Naive thymus-derived CD4-positive, alpha-beta T cell (primary cell): ENCODE measurements around the gene TH. TPM values are rescaled to one million over a fixed set of nuclear protein-coding genes. Genes with fewer than 3 reads are reported as not detected.
A peak's percentile ranks its signal among the peaks of the same experiment; 100 is the strongest.

ENCODE experiments used
- ATAC-seq: fragments of 150-1000 bp; cut with Tn5 transposase; 2 replicates; pipeline ENCODE4 v1.10.0; 2021; ENCODE audit warnings: mild to moderate bottlenecking, moderate library complexity
- CTCF ChIA-PET: fragments of 350-600 bp; sonication (Branson Sonifier 250); formaldehyde crosslinking; loops from one replicate; lab custom pipeline; 2021; ENCODE audit warnings: antibody characterized with exemption; lab: Charles Lee
- POLR2A ChIA-PET: fragments of 350-600 bp; sonication (Branson Sonifier 250); formaldehyde crosslinking; loops from one replicate; lab custom pipeline; 2021; ENCODE audit warnings: antibody characterized with exemption, inconsistent platforms; lab: Charles Lee
- DNase-seq, 9 donors: peaks; one replicate each; pipeline versions ENCODE4 v3.0.0 to v3.0.0-alpha.2; 2020 to 2022; ENCODE audit warnings: mixed read lengths in 1 of 9
- H3K27ac ChIP-seq: one replicate; pipeline ENCODE4 v1.7.0; 2013; ENCODE audit warnings: mild to moderate bottlenecking, low read depth, low read length, moderate library complexity
- H3K27me3 ChIP-seq, 2 donors: one replicate each; pipeline ENCODE4 v1.7.0; 2013; ENCODE audit warnings: low read length in 2 of 2, mild to moderate bottlenecking in 2 of 2, moderate library complexity in 2 of 2; ENCODE audit not compliant: control insufficient read depth in 2 of 2, insufficient read depth in 2 of 2
- H3K36me3 ChIP-seq, 3 experiments: 1 replicate in 2 of 3; 2 replicates in 1 of 3; pipeline ENCODE4 v1.7.0; 2013; ENCODE audit warnings: low read length in 3 of 3, mild to moderate bottlenecking in 3 of 3, moderate library complexity in 1 of 3; ENCODE audit not compliant: insufficient read depth in 3 of 3, control insufficient read depth in 2 of 3
- H3K4me1 ChIP-seq, 2 donors: one replicate each; pipeline ENCODE4 v1.7.0; 2013; ENCODE audit warnings: low read length in 2 of 2, mild to moderate bottlenecking in 2 of 2, moderate library complexity in 1 of 2; ENCODE audit not compliant: control insufficient read depth in 2 of 2, insufficient read depth in 2 of 2
- H3K4me3 ChIP-seq: 2 replicates; pipeline ENCODE4 v1.7.0; 2013; ENCODE audit warnings: mild to moderate bottlenecking, low read length
- H3K9me3 ChIP-seq, 3 experiments: 1 replicate in 2 of 3; 2 replicates in 1 of 3; pipeline ENCODE4 v1.7.0; 2013; ENCODE audit warnings: low read length in 3 of 3; ENCODE audit not compliant: control insufficient read depth in 2 of 3
- H3K27ac Mint-ChIP-seq, 9 donors: one replicate each; pipeline ENCODE4 v1.8.0; 2020 to 2022; ENCODE audit warnings: mixed read lengths in 9 of 9, mild to moderate bottlenecking in 8 of 9, moderate library complexity in 5 of 9, inconsistent platforms in 2 of 9
- H3K27me3 Mint-ChIP-seq, 5 donors: one replicate each; pipeline ENCODE4 v1.8.0; 2021 to 2022; ENCODE audit warnings: mixed read lengths in 5 of 5, mild to moderate bottlenecking in 1 of 5
- H3K36me3 Mint-ChIP-seq, 5 donors: one replicate each; pipeline ENCODE4 v1.8.0; 2020 to 2022; ENCODE audit warnings: mixed read lengths in 5 of 5, mild to moderate bottlenecking in 3 of 5, inconsistent platforms in 1 of 5
- H3K4me1 Mint-ChIP-seq, 7 donors: one replicate each; pipeline ENCODE4 v1.8.0; 2020 to 2022; ENCODE audit warnings: mixed read lengths in 7 of 7, mild to moderate bottlenecking in 3 of 7, inconsistent platforms in 1 of 7
- H3K4me3 Mint-ChIP-seq, 10 donors: one replicate each; pipeline ENCODE4 v1.8.0; 2020 to 2022; ENCODE audit warnings: mild to moderate bottlenecking in 10 of 10, mixed read lengths in 10 of 10, moderate library complexity in 6 of 10, inconsistent platforms in 2 of 10
- H3K9me3 Mint-ChIP-seq, 11 donors: one replicate each; pipeline ENCODE4 v1.8.0; 2020 to 2022; ENCODE audit warnings: mixed read lengths in 11 of 11, mild to moderate bottlenecking in 4 of 11, inconsistent platforms in 1 of 11, moderate library complexity in 1 of 11
- intact Hi-C, 2 donors: fragments of 100-400 bp; cut with micrococcal nuclease; formaldehyde crosslinking; loops; one replicate each; pipeline ENCODE4 v1.15.1; 2023
- polyA plus RNA-seq, 2 donors: library from polyadenylated mRNA; unstranded; fragments of 300-500 nt; fragmentation: Illumina TruSeq; gene quantifications; one replicate each; pipeline ENCODE4 v1.2.3, GENCODE V29; 2021
- total RNA-seq, 6 experiments: library from RNA in 5 of 6; stranded (reverse) in 5 of 6; gene quantifications; 1 replicate in 5 of 6; 2 replicates in 1 of 6; pipeline ENCODE4 v1.2.3 and lab custom pipeline; 2021 to 2026

Gene TH
- total and polyA plus RNA-seq, 7 experiments from 2014 or later: not detected

DNA sequence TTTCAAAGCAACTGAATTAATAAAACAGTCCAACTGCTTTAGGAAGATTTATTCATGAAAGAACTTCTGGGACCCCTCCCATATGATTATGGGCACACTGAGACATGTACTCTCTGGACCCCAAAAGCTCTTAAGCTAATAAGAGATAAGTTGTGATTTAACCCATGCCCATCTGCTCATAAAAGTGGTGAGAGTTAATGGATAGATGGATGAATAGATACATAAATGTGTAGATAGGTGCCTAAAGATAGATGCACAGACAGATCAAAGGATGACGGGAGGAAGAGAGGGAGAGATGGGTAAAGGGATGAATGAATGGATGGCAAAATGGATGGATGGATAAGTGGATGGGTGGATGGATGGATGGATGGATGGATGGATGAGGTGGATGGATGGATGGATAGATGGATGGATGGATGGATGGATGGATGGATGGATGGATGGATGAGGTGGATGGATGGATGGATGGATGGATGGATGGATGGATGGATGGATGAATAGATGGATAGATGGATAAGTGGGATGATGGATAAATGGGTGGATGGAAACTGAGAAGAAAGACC, 29.4 kb upstream of the TH start:
- POLR2A ChIA-PET: no interaction called here
- CTCF ChIA-PET: interaction anchor here (2.0 kb wide), 1 partner anchor 220 kb away, joined by 10 read pairs; no protein-coding TSS in a partner anchor
- no peak overlapping the region for H3K4me3 ChIP-seq
- Mint-ChIP-seq H3K27ac (no peak overlapping the region), H3K4me1 (peaks cover 4 to 14% (median 11%) of the 10 kb centered on the region in 7 donors), H3K4me3 (no peak overlapping the region), H3K9me3 (peaks cover 0 to 10% (median 2%) of the 10 kb centered on the region in 11 donors), H3K27me3 (peaks cover 3 to 12% (median 11%) of the 10 kb centered on the region in 5 donors), H3K36me3 (peaks cover 0 to 9% (median 0%) of the 10 kb centered on the region in 5 donors)
- no peak for DNase-seq
- H3K4me1 ChIP-seq: peaks cover 0 to 4% of the 10 kb centered on the region in 2 donors
- intact Hi-C loops: no loop called here
- H3K36me3 ChIP-seq: no peaks in the 10 kb centered on the region
- H3K9me3 ChIP-seq: no peaks in the 10 kb centered on the region
- ATAC-seq: no peak
- H3K27me3 ChIP-seq: no peaks in the 10 kb centered on the region
- no peak overlapping the region for H3K27ac ChIP-seq

- no peak for ATAC-seq
- intact Hi-C loops: no loop called here
- CTCF ChIA-PET: interaction anchor here (1.0 to 2.0 kb wide), 3 partner anchors 105 to 221 kb away, joined by 4 to 10 read pairs (median 4); no protein-coding TSS in a partner anchor
- POLR2A ChIA-PET: no interaction called here
- no peak for DNase-seq
- Mint-ChIP-seq H3K4me1 (peaks cover 4 to 16% (median 12%) of the 10 kb centered on the region in 7 donors), H3K27me3 (peaks cover 4 to 13% (median 12%) of the 10 kb centered on the region in 5 donors), H3K9me3 (peaks cover 0 to 10% (median 2%) of the 10 kb centered on the region in 11 donors), H3K27ac (peak overlapping the region in 1 of 9 donors; percentile 26), H3K4me3 (no peak overlapping the region), H3K36me3 (peaks cover 0 to 9% (median 0%) of the 10 kb centered on the region in 5 donors)
- no peaks in the 10 kb centered on the region for H3K27me3 ChIP-seq
- H3K4me3 ChIP-seq: no peak overlapping the region
- no peaks in the 10 kb centered on the region for H3K9me3 ChIP-seq
- H3K4me1 ChIP-seq: peaks cover 0 to 4% of the 10 kb centered on the region in 2 donors
- H3K36me3 ChIP-seq: no peaks in the 10 kb centered on the region
- H3K27ac ChIP-seq: no peak overlapping the region
These were observed 28.9 kb upstream of the TH start for GRCh38 chr11:2200536-2200935.

DNA sequence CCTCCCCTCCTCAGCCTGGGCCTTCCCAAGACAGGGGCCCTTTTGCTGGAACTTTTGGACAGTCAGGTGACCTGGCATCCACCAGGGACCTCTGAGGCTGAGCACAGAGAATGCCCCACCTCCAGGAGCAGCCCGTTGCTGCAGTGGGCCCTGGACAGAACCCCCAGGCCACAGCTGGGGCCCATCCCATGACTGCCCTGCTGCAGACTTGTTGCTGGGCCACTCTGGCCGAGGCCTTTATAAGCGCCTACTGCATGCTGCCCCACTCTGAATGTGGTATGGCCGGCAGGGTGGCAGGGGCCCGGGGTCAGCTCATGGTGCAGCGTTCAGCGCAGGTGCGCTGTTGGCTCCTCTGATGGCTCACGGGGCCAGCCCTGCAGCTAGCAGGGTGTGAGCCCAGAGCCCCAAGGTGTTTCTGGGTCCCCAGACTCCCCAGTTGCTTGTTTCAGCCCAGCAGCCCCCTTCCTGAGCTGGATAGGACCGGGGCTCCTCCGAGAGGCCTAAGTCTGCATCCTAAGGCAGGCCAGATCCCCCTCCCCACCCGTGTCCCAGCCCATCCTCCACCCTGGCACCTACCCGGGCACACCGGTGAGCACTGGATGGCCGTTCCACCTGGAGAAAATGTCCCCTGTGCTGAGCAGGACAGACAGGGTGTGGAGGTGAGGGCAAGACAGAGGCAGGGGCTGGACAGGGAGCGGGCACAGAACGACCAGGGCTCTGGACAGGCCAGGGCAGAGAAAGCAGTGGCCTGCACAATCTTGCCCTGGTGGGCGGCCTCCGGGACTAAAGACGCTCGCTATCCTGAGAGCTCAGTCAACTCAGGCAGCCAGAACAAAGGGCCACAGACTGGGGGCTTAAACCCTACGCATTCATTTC, 28.1 kb upstream of the TH start:
- POLR2A ChIA-PET: no interaction called here
- H3K9me3 Mint-ChIP-seq: peaks cover 0 to 10% (median 2%) of the 10 kb centered on the region in 11 donors
- no peaks in the 10 kb centered on the region for H3K9me3 ChIP-seq
- no peak for DNase-seq
- no peak overlapping the region for H3K4me3 ChIP-seq
- CTCF ChIA-PET: interaction anchor here (1.0 to 2.1 kb wide), 4 partner anchors 106 to 221 kb away, joined by 4 to 16 read pairs (median 7); no protein-coding TSS in a partner anchor
- H3K27me3 ChIP-seq: no peaks in the 10 kb centered on the region
- H3K27ac Mint-ChIP-seq: no peak overlapping the region
- ATAC-seq: no peak
- H3K27me3 Mint-ChIP-seq: peaks cover 4 to 13% (median 12%) of the 10 kb centered on the region in 5 donors
- H3K4me1 Mint-ChIP-seq: peaks cover 4 to 16% (median 12%) of the 10 kb centered on the region in 7 donors
- H3K36me3 ChIP-seq: no peaks in the 10 kb centered on the region
- intact Hi-C loops: loop anchor here (5.0 kb wide), 2 partner anchors 43 to 333 kb away; no protein-coding TSS in a partner anchor
- no peak overlapping the region for H3K27ac ChIP-seq
- H3K4me1 ChIP-seq: peaks cover 0 to 4% of the 10 kb centered on the region in 2 donors
- H3K4me3 Mint-ChIP-seq: no peak overlapping the region
- H3K36me3 Mint-ChIP-seq: peaks cover 0 to 9% (median 0%) of the 10 kb centered on the region in 5 donors

DNA sequence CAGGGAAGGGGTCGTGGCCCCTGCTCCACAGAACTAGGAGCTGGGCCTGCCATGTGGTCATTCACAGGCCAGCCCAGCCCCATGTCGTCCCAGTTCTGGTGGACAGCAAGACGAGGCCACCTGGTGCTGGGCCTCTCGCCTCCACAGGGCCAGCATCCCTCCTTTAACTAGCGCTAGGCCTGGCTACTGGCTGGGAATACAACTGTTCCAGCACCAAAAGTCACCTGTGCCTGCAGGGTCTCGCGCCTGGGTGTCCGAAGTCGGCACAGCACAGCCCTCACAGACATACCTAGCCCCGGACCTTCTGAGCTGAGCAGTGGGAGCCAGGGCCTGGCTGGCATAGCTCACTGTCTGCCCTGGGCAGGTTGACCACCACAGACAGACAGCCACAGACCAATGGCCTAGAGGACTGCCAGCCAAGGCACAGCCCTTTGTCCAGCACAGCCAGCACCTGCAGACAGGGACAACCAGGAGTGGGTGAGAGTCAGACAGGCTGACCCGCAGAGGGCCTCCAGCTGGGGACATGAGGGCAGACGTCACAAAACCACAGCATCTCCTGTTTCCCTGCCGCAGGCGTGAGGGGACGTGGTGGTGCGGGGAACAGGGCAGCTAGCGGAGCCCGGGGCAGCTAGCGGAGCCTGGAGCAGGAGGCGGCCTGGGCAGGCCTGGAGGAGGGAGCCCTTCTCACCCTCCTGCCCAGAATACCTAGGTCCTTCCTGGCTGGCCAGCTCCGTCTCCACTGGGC, 27.2 kb upstream of the TH start:
- CTCF ChIA-PET: interaction anchor here (1.2 to 2.1 kb wide), 5 partner anchors 103 to 226 kb away, joined by 3 to 16 read pairs (median 5); partner anchors contain the start of genes C11orf21 and TSPAN32
- intact Hi-C loops: loop anchor here (5.0 kb wide), 2 partner anchors 44 to 334 kb away; no protein-coding TSS in a partner anchor
- Mint-ChIP-seq H3K27ac (no peak overlapping the region), H3K9me3 (peaks cover 0 to 10% (median 2%) of the 10 kb centered on the region in 11 donors), H3K4me3 (no peak overlapping the region), H3K4me1 (peaks cover 4 to 16% (median 12%) of the 10 kb centered on the region in 7 donors), H3K36me3 (peaks cover 0 to 9% (median 0%) of the 10 kb centered on the region in 5 donors), H3K27me3 (peaks cover 4 to 13% (median 12%) of the 10 kb centered on the region in 5 donors)
- Histone ChIP-seq H3K27ac (no peak overlapping the region), H3K36me3 (no peaks in the 10 kb centered on the region), H3K27me3 (no peaks in the 10 kb centered on the region), H3K4me1 (peaks cover 0 to 4% of the 10 kb centered on the region in 2 donors), H3K4me3 (no peak overlapping the region), H3K9me3 (no peaks in the 10 kb centered on the region)
- POLR2A ChIA-PET: interaction anchor here (1.3 kb wide), 1 partner anchor 107 kb away, joined by 3 read pairs; no protein-coding TSS in a partner anchor
- DNase-seq: no peak
- ATAC-seq: no peak

- Histone ChIP-seq H3K4me1 (peaks cover 0 to 4% of the 10 kb centered on the region in 2 donors), H3K27me3 (no peaks in the 10 kb centered on the region), H3K4me3 (no peak overlapping the region), H3K36me3 (no peaks in the 10 kb centered on the region), H3K9me3 (no peaks in the 10 kb centered on the region), H3K27ac (no peak overlapping the region)
- intact Hi-C loops: loop anchor here (1.0 to 5.0 kb wide), 7 partner anchors 44 to 334 kb away; partner anchors contain the start of gene TSSC4 (in 1 of the 2)
- Mint-ChIP-seq H3K27me3 (peaks cover 4 to 13% (median 12%) of the 10 kb centered on the region in 5 donors), H3K9me3 (peaks cover 0 to 10% (median 2%) of the 10 kb centered on the region in 11 donors), H3K4me3 (no peak overlapping the region), H3K4me1 (peaks cover 4 to 16% (median 12%) of the 10 kb centered on the region in 7 donors), H3K27ac (no peak overlapping the region), H3K36me3 (peaks cover 0 to 9% (median 0%) of the 10 kb centered on the region in 5 donors)
- ATAC-seq: no peak
- DNase-seq: no peak
- POLR2A ChIA-PET: interaction anchor here (1.3 kb wide), 1 partner anchor 108 kb away, joined by 3 read pairs; no protein-coding TSS in a partner anchor
- CTCF ChIA-PET: interaction anchor here (1.2 to 2.1 kb wide), 5 partner anchors 104 to 227 kb away, joined by 3 to 16 read pairs (median 5); partner anchors contain the start of genes C11orf21 and TSPAN32
These were observed 26.3 kb upstream of the TH start for GRCh38 chr11:2197771-2198520.
